DND-41 (cell line): Measurements from ENCODE around the gene IGFLR1.
A peak's percentile ranks its signal among the peaks of the same experiment; 100 is the strongest.
"Not testable (repeated sequence)": the region's sequence is repeated elsewhere in the genome, so short reads cannot be mapped to it uniquely, and the experiment has no call there.

Experiments used
- ATAC-seq: fragments of 200-7000 bp; cut with Tn5 transposase; 3 replicates; pipeline ENCODE4 v1.9.1; 2021; ENCODE audit warnings: low read depth; ENCODE audit not compliant: insufficient read depth
- DNase-seq: peaks from one replicate; pipeline ENCODE4 v3.0.0-alpha.2; 2020
- H2AFZ ChIP-seq: 2 replicates; pipeline ENCODE4 v1.6.0; 2012; ENCODE audit warnings: low read depth, low read length
- H3K27ac ChIP-seq: 2 replicates; pipeline ENCODE4 v1.5.1; 2012; ENCODE audit warnings: low read length, inconsistent platforms
- H3K27me3 ChIP-seq: fragments of 200-600 bp; sonication (generic); 2 replicates; pipeline ENCODE4 v1.6.0; 2012; ENCODE audit warnings: low read length, mild to moderate bottlenecking, inconsistent platforms; ENCODE audit not compliant: insufficient read depth, poor library complexity
- H3K36me3 ChIP-seq: 2 replicates; pipeline ENCODE4 v1.5.1; 2012; ENCODE audit warnings: low read length, inconsistent platforms; ENCODE audit not compliant: insufficient read depth
- H3K4me1 ChIP-seq: 2 replicates; pipeline ENCODE4 v1.5.1; 2012; ENCODE audit warnings: mild to moderate bottlenecking, low read length; ENCODE audit not compliant: insufficient read depth
- H3K4me2 ChIP-seq: 2 replicates; pipeline ENCODE4 v1.6.0; 2012; ENCODE audit warnings: mild to moderate bottlenecking, moderate library complexity, low read length, inconsistent platforms; ENCODE audit not compliant: insufficient read depth
- H3K4me3 ChIP-seq, 2 experiments: fragments of 200-600 bp in 1 of 2; shearing (Covaris generic) in 1 of 2; 2 replicates each; pipeline ENCODE4 v1.5.1; 2012 to 2016; ENCODE audit warnings: inconsistent platforms in 2 of 2, low read length in 2 of 2, mild to moderate bottlenecking in 2 of 2, low read depth in 1 of 2, moderate library complexity in 1 of 2
- H3K79me2 ChIP-seq: 2 replicates; pipeline ENCODE4 v1.6.0; 2012; ENCODE audit warnings: low read length, inconsistent platforms; ENCODE audit not compliant: insufficient read depth
- H3K9ac ChIP-seq: 2 replicates; pipeline ENCODE4 v1.6.0; 2012; ENCODE audit warnings: low read depth, mild to moderate bottlenecking, inconsistent platforms, low read length, moderate library complexity
- H3K9me3 ChIP-seq: 2 replicates; pipeline ENCODE4 v1.5.1; 2012; ENCODE audit warnings: low read length, moderate library complexity, mild to moderate bottlenecking, inconsistent platforms; ENCODE audit not compliant: insufficient read depth, severe bottlenecking
- H4K20me1 ChIP-seq: 2 replicates; pipeline ENCODE4 v1.6.0; 2012; ENCODE audit warnings: low read length; ENCODE audit not compliant: insufficient read depth
- EZH2 ChIP-seq: IDR thresholded peaks from 3 replicates; pipeline ENCODE4 v1.6.1; 2012; ENCODE audit warnings: borderline replicate concordance, low read depth, mild to moderate bottlenecking, moderate library complexity, low read length, inconsistent platforms; ENCODE audit not compliant: severe bottlenecking
- TF ChIP-seq, protein P1 (sequence below): IDR thresholded peaks from 2 replicates; pipeline ENCODE4 v1.5.1; 2012; ENCODE audit warnings: borderline replicate concordance, low read length, moderate library complexity, mild to moderate bottlenecking; ENCODE audit not compliant: poor library complexity, severe bottlenecking; ENCODE audit errors: extremely low read depth

IGFLR1 gene

DNA sequence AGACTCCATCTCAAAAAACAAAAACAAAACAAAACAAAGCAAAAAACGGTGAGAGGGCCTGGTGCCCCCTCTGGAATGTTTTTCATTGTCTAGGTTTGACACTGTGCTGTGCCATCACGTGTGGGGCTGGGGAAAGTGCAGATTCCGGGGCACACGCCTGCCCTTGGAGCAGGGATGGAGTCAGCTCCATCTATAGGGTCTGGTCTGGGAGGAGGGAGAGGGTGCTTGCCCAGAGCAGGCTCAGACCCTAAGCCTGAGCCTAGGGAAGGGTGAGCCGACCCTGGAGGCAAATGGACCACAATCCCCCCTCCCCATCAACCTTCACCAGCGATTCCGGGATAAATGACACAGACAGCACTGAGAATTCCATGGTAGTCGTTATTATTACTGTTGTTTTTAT, 48.8 kb downstream of the IGFLR1 start:
- no peak overlapping the region for H3K4me3 ChIP-seq
- no peak for DNase-seq
- no peak overlapping the region for H3K4me2 ChIP-seq
- H3K27ac ChIP-seq = no peak overlapping the region
- H2AFZ ChIP-seq = no peak overlapping the region
- no peak overlapping the region for H3K9ac ChIP-seq
- no peaks in the 10 kb centered on the region for H3K27me3 ChIP-seq
- 0 out of 3 replicates have a peak, but pooled peaks have one; percentile 3 for ATAC-seq
- no peaks in the 10 kb centered on the region for H3K79me2 ChIP-seq
- H4K20me1 ChIP-seq = no peaks in the 10 kb centered on the region
- no peaks in the 10 kb centered on the region for H3K9me3 ChIP-seq
- H3K36me3 ChIP-seq = no peaks in the 10 kb centered on the region
- peaks cover 8% of the 10 kb centered on the region for H3K4me1 ChIP-seq
- TF ChIP-seq, protein P1, sequence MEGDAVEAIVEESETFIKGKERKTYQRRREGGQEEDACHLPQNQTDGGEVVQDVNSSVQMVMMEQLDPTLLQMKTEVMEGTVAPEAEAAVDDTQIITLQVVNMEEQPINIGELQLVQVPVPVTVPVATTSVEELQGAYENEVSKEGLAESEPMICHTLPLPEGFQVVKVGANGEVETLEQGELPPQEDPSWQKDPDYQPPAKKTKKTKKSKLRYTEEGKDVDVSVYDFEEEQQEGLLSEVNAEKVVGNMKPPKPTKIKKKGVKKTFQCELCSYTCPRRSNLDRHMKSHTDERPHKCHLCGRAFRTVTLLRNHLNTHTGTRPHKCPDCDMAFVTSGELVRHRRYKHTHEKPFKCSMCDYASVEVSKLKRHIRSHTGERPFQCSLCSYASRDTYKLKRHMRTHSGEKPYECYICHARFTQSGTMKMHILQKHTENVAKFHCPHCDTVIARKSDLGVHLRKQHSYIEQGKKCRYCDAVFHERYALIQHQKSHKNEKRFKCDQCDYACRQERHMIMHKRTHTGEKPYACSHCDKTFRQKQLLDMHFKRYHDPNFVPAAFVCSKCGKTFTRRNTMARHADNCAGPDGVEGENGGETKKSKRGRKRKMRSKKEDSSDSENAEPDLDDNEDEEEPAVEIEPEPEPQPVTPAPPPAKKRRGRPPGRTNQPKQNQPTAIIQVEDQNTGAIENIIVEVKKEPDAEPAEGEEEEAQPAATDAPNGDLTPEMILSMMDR = no peak
- no peak for TF ChIP-seq EZH2

DNA sequence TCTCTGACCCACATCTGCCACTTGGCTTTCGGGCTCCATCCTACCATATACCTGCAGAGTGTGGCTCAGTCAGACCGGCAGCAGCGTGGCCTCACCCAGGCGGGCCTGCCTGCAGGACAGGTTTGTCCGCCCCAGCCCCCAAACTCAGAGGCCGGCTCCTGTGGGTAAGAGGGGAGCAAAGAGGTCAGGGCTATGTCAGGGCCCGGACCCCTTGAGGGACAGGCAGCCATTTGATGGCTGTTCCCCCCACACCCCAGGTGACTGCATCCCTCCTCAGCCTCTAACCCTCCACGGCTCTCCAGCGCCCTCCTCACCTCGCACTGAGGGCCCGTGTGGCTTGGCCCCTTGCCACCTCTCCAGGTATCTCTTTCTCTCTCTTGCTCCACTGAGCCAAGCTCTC, 50.2 kb downstream of the IGFLR1 start:
- no peaks in the 10 kb centered on the region for H3K27me3 ChIP-seq
- no peak overlapping the region for H2AFZ ChIP-seq
- no peak overlapping the region for H3K27ac ChIP-seq
- no peaks in the 10 kb centered on the region for H3K36me3 ChIP-seq
- DNase-seq (no peak), ATAC-seq (no peak)
- peaks cover 8% of the 10 kb centered on the region for H3K4me1 ChIP-seq
- no peaks in the 10 kb centered on the region for H3K79me2 ChIP-seq
- H3K4me2 ChIP-seq = no peak overlapping the region
- H3K9ac ChIP-seq = no peak overlapping the region
- no peak overlapping the region for H3K4me3 ChIP-seq
- TF ChIP-seq, protein P1 = no peak
- no peak for TF ChIP-seq EZH2
- no peaks in the 10 kb centered on the region for H4K20me1 ChIP-seq
- no peaks in the 10 kb centered on the region for H3K9me3 ChIP-seq

DNA sequence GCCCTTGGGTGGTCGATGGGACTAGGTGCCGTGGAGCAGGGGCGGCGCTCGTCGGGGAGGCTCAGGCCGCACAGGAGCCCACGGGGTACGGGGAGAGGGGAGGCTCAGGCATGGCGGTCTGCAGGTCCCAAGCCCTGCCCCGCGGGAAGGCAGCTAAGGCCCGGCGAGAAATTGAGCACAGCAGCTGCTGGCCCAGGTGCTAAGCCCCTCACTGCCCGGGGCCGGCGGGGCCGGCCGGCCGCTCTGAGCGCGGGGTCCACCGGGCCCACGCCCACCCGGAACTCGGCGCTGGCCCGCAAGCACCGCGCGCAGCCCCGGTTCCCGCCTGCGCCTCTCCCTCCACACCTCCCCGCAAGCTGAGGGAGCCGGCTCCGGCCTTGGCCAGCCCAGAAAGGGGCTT, 51.1 kb downstream of the IGFLR1 start:
- H3K27ac ChIP-seq, H3K4me3 ChIP-seq, H3K9me3 ChIP-seq, H3K9ac ChIP-seq, DNase-seq, H3K79me2 ChIP-seq, H3K36me3 ChIP-seq, H2AFZ ChIP-seq, H3K4me2 ChIP-seq, ATAC-seq, H3K27me3 ChIP-seq, H4K20me1 ChIP-seq, H3K4me1 ChIP-seq: not testable (repeated sequence)

DNA sequence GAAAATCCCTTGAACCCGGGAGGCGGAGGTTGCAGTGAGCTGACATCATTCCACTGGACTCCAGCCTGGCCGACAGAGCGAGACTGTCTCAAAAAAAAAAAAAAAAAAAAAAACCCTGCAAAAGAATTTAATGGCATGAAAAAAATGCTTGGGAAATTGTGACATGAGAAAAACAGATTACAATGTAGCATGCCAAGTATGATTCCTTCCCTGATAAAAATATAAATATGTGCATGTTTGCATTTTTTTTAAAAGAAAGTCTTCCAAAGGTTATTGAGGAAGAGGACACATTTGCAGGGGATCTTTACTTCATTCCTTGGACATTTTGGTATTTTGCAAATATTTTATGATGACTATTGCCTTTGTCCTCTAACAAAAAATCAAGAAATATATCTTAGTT, 52.4 kb downstream of the IGFLR1 start:
- H3K4me2 ChIP-seq = no peak overlapping the region
- no peak overlapping the region for H3K4me3 ChIP-seq
- no peak for DNase-seq

More for the DNA sequence above, 52.4 kb downstream of the IGFLR1 start:
- no peak overlapping the region for H3K27ac ChIP-seq
- H3K27me3 ChIP-seq = no peaks in the 10 kb centered on the region
- H3K9ac ChIP-seq = no peak overlapping the region
- no peaks in the 10 kb centered on the region for H4K20me1 ChIP-seq
- H3K9me3 ChIP-seq = no peaks in the 10 kb centered on the region
- no peak for TF ChIP-seq EZH2
- TF ChIP-seq, protein P1 = no peak
- H2AFZ ChIP-seq = no peak overlapping the region
- H3K4me1 ChIP-seq = peaks cover 8% of the 10 kb centered on the region
- no peak for ATAC-seq
- no peaks in the 10 kb centered on the region for H3K79me2 ChIP-seq
- H3K36me3 ChIP-seq = no peaks in the 10 kb centered on the region
